Spleen (tissue), 11 donors: ENCODE results near the gene BBC3. TPM values are rescaled to one million over a fixed set of nuclear protein-coding genes. Genes with fewer than 3 reads are reported as not detected.
"Not testable (repeated sequence)": the region's sequence is repeated elsewhere in the genome, so short reads cannot be mapped to it uniquely, and the experiment has no call there.

Experiments
- DNase-seq: peaks from one replicate; pipeline ENCODE4 v3.0.0-alpha.2; 2020
- H3K27ac ChIP-seq, 8 donors: fragments of 200-600 bp; sonication (generic) in 7 of 8; 1 replicate in 4 of 8; 2 replicates in 4 of 8; pipeline versions ENCODE4 v1.5.0 to v1.8.0; 2016 to 2021; ENCODE audit warnings: inconsistent platforms in 4 of 8, mild to moderate bottlenecking in 4 of 8, moderate library complexity in 1 of 8
- H3K27me3 ChIP-seq, 7 donors: fragments of 200-600 bp; sonication (generic) in 6 of 7; replicated peaks in 1 of 7; 1 replicate in 4 of 7; 2 replicates in 3 of 7; pipeline versions ENCODE4 v1.5.0 to v1.8.0; 2016 to 2021; ENCODE audit warnings: inconsistent platforms in 3 of 7, mild to moderate bottlenecking in 1 of 7
- H3K36me3 ChIP-seq, 6 donors: fragments of 200-600 bp; sonication (generic) in 5 of 6; 1 replicate in 4 of 6; 2 replicates in 2 of 6; pipeline versions ENCODE4 v1.5.0 to v1.8.0; 2016 to 2021; ENCODE audit warnings: inconsistent platforms in 2 of 6
- H3K4me1 ChIP-seq, 6 donors: fragments of 200-600 bp; sonication (generic) in 5 of 6; 1 replicate in 3 of 6; 2 replicates in 3 of 6; pipeline versions ENCODE4 v1.5.0 to v1.8.0; 2016 to 2021; ENCODE audit warnings: inconsistent platforms in 3 of 6
- H3K4me3 ChIP-seq, 8 donors: fragments of 200-600 bp; sonication (generic) in 7 of 8; 1 replicate in 4 of 8; 2 replicates in 4 of 8; pipeline versions ENCODE4 v1.5.0 to v1.8.0; 2016 to 2021; ENCODE audit warnings: inconsistent platforms in 4 of 8, mild to moderate bottlenecking in 4 of 8, moderate library complexity in 2 of 8
- H3K9me3 ChIP-seq, 8 donors: fragments of 200-600 bp; sonication (generic) in 7 of 8; 1 replicate in 4 of 8; 2 replicates in 4 of 8; pipeline versions ENCODE4 v1.5.0 to v1.8.0; 2016 to 2021; ENCODE audit warnings: inconsistent platforms in 4 of 8
- CTCF ChIP-seq, 11 experiments: fragments of 200-600 bp in 7 of 11; fragments of 450-650 bp in 4 of 11; sonication (generic) in 4 of 11; IDR thresholded peaks in 8 of 11; conservative IDR thresholded peaks in 3 of 11; 1 replicate in 7 of 11; 2 replicates in 4 of 11; pipeline versions ENCODE4 v1.4.0 to v1.8.0; 2016 to 2021; ENCODE audit warnings: antibody characterized with exemption in 11 of 11, inconsistent platforms in 4 of 11, mild to moderate bottlenecking in 1 of 11
- POLR2A ChIP-seq, 3 donors: fragments of 450-650 bp; IDR thresholded peaks; one replicate each; pipeline ENCODE4 v1.5.1; 2017; ENCODE audit warnings: antibody characterized with exemption in 3 of 3, mild to moderate bottlenecking in 1 of 3
- POLR2AphosphoS5 ChIP-seq, 3 donors: sonication (generic); formaldehyde crosslinking; IDR thresholded peaks; one replicate each; pipeline ENCODE4 v1.5.1; 2017; ENCODE audit warnings: antibody characterized with exemption in 3 of 3
- WGBS, 5 donors: extraction: QIAGEN DNeasy Blood & Tissue Kit in 3 of 5; methylation state at CpG; one replicate each; pipeline versions ENCODE4 v1.1.5 to v1.1.7; 2013 to 2018; 5-methylcytosine and 5-hydroxymethylcytosine counted together
- intact Hi-C: fragments of 100-400 bp; cut with DNase I; formaldehyde crosslinking; loops from one replicate; pipeline ENCODE4 v1.15.0; 2023; ENCODE audit warnings: low total_unique reads
- polyA plus RNA-seq, 3 donors: library from polyadenylated mRNA; stranded (reverse); fragments of 200-250 nt; gene quantifications; one replicate each; pipeline ENCODE4 v1.2.1, GENCODE V29; 2013
- total RNA-seq, 7 donors: library from RNA; depleted of rRNA in 3 of 7; stranded (reverse); fragments of >200 nt in 3 of 7; fragmentation: NEBNext Ultra II Directional in 4 of 7; extraction: Animal tissue kit (Norgen Biotek cat#: 25700) in 4 of 7; gene quantifications; one replicate each; pipeline versions ENCODE4 v1.1.0 to v1.2.1, GENCODE V29; 2016 to 2021
- donor health status: healthy with polysubstance abuse.
- donor health status: DM: no; HTN: no; CAD: no; lungs with moderate emphysema.
- donor health status: DM: no; HTN: no; CAD: no.
- donor health status: Bipolar disorder and iron deficiency.
- donor health status: healthy.
- donor health status: DM: no; HTN: no; CAD: no.
- donor health status: DM: yes; HTN: yes; CAD: no.

BBC3 gene
- total and polyA plus RNA-seq, 10 donors = 6.3 to 17.0 (median 11.0) TPM

- Histone ChIP-seq H3K27me3 (no peaks in the 10 kb centered on the region), H3K4me1 (peaks cover 9 to 31% (median 24%) of the 10 kb centered on the region in 6 donors), H3K36me3 (peaks cover 0 to 9% (median 7%) of the 10 kb centered on the region in 6 donors), H3K4me3 (no peak overlapping the region), H3K27ac (no peak overlapping the region), H3K9me3 (no peaks in the 10 kb centered on the region)
- WGBS, 5 donors = 91 to 97% (median 92%) methylated on average over 5 of the region's 5 CpGs
- no peak for DNase-seq
- intact Hi-C loops = no loop called here
- TF ChIP-seq POLR2AphosphoS5 (IDR thresholded peaks at IDR 0.05) = no peak
- no peak for TF ChIP-seq CTCF (IDR thresholded peaks at IDR 0.05 in 8 of 11, conservative IDR thresholded peaks at IDR 0.05 in 3 of 11)
- no peak for TF ChIP-seq POLR2A (IDR thresholded peaks at IDR 0.05)
These were observed 23.0 kb upstream of the BBC3 start for GRCh38 chr19:47253970-47254369.

GRCh38 chr19:47253467-47253881 lies 22.5 kb upstream of the BBC3 start:
- H3K27me3 ChIP-seq = no peaks in the 10 kb centered on the region
- H3K36me3 ChIP-seq = peaks cover 0 to 4% (median 2%) of the 10 kb centered on the region in 6 donors
- no peak for TF ChIP-seq POLR2AphosphoS5 (IDR thresholded peaks at IDR 0.05)
- no peak for TF ChIP-seq POLR2A (IDR thresholded peaks at IDR 0.05)
- TF ChIP-seq CTCF (IDR thresholded peaks at IDR 0.05 in 8 of 11, conservative IDR thresholded peaks at IDR 0.05 in 3 of 11) = no peak
- no peak for DNase-seq
- H3K4me1 ChIP-seq = peaks cover 9 to 26% (median 19%) of the 10 kb centered on the region in 6 donors
- H3K9me3 ChIP-seq = no peaks in the 10 kb centered on the region
- H3K27ac ChIP-seq = no peak overlapping the region
- intact Hi-C loops = no loop called here
- WGBS, 5 donors = 86 to 91% (median 91%) methylated on average over 3 of the region's 3 CpGs
- no peak overlapping the region for H3K4me3 ChIP-seq

- H3K36me3 ChIP-seq, H3K27me3 ChIP-seq, H3K9me3 ChIP-seq, intact Hi-C loops, DNase-seq, H3K27ac ChIP-seq, H3K4me3 ChIP-seq: not testable (repeated sequence)
- WGBS, 5 donors = 79 to 86% (median 85%) methylated on average over 8 of the region's 8 CpGs
- H3K4me1 ChIP-seq = peaks cover 4 to 22% (median 15%) of the 10 kb centered on the region in 6 donors
These were observed 22.0 kb upstream of the BBC3 start for GRCh38 chr19:47253016-47253415.

- Histone ChIP-seq H3K4me1 (peaks cover 14 to 36% (median 30%) of the 10 kb centered on the region in 6 donors), H3K4me3 (no peak overlapping the region), H3K9me3 (no peaks in the 10 kb centered on the region), H3K27me3 (peaks cover 0 to 35% (median 0%) of the 10 kb centered on the region in 7 donors), H3K36me3 (no peaks in the 10 kb centered on the region), H3K27ac (no peak overlapping the region)
- DNase-seq = peak; percentile 93
- TF ChIP-seq CTCF (IDR thresholded peaks at IDR 0.05 in 8 of 11, conservative IDR thresholded peaks at IDR 0.05 in 3 of 11) = peak; percentile 71 to 93 (median 86)
- peak in 2 of 3 donors; percentile 29 to 40 for TF ChIP-seq POLR2AphosphoS5 (IDR thresholded peaks at IDR 0.05)
- no peak for TF ChIP-seq POLR2A (IDR thresholded peaks at IDR 0.05)
- WGBS, 5 donors = 31 to 36% (median 34%) methylated on average over 25 of the region's 25 CpGs
- intact Hi-C loops = no loop called here
These were observed 16.4 kb upstream of the BBC3 start for GRCh38 chr19:47247308-47247990.
